Skeletal muscle tissue (tissue), 4 donors: ENCODE results near the gene ASPG. TPM values are rescaled to one million over a fixed set of nuclear protein-coding genes. Genes with fewer than 3 reads are reported as not detected.

Source experiments
- H3K27ac ChIP-seq: one replicate; pipeline ENCODE4 v1.7.0; 2013; ENCODE audit warnings: mild to moderate bottlenecking, low read depth, low read length, inconsistent platforms
- H3K27me3 ChIP-seq, 3 donors: one replicate each; pipeline ENCODE4 v1.7.0; 2013; ENCODE audit warnings: low read length in 3 of 3; ENCODE audit not compliant: control insufficient read depth in 3 of 3, insufficient read depth in 3 of 3
- H3K36me3 ChIP-seq, 3 donors: one replicate each; pipeline ENCODE4 v1.7.0; 2013; ENCODE audit warnings: low read length in 3 of 3; ENCODE audit not compliant: control insufficient read depth in 3 of 3, insufficient read depth in 3 of 3
- H3K4me1 ChIP-seq, 3 donors: one replicate each; pipeline ENCODE4 v1.7.0; 2013; ENCODE audit warnings: low read length in 3 of 3, mild to moderate bottlenecking in 3 of 3; ENCODE audit not compliant: control insufficient read depth in 3 of 3, insufficient read depth in 3 of 3
- H3K4me3 ChIP-seq, 3 donors: one replicate each; pipeline ENCODE4 v1.7.0; 2013; ENCODE audit warnings: low read length in 3 of 3
- H3K9ac ChIP-seq, 3 donors: one replicate each; pipeline ENCODE4 v1.7.0; 2013; ENCODE audit warnings: low read length in 3 of 3, mild to moderate bottlenecking in 3 of 3, moderate library complexity in 2 of 3, low read depth in 1 of 3
- H3K9me3 ChIP-seq, 3 donors: one replicate each; pipeline ENCODE4 v1.7.0; 2013; ENCODE audit warnings: low read length in 3 of 3; ENCODE audit not compliant: control insufficient read depth in 3 of 3
- total RNA-seq: library from RNA; depleted of rRNA; stranded (reverse); fragments of >200 nt; gene quantifications from one replicate; pipeline ENCODE4 v1.2.3, GENCODE V29; 2014
- donor health status: Osteomylitis.

The ASPG gene
- total RNA-seq, 1 donor from 2014 or later, result 0.52 TPM

- Histone ChIP-seq H3K4me3 (no peak overlapping the region), H3K9ac (no peak overlapping the region), H3K36me3 (no peaks in the 10 kb centered on the region), H3K27ac (no peak overlapping the region), H3K4me1 (no peaks in the 10 kb centered on the region), H3K27me3 (peaks cover 0 to 13% (median 8%) of the 10 kb centered on the region in 3 donors), H3K9me3 (no peaks in the 10 kb centered on the region)
These were observed 18.8 kb downstream of the ASPG start for GRCh38 chr14:104104076-104104901.

GRCh38 chr14:104105071-104105821 is 19.7 kb downstream of the ASPG start:
- H3K4me1 ChIP-seq, result no peaks in the 10 kb centered on the region
- H3K9me3 ChIP-seq, result no peaks in the 10 kb centered on the region
- no peaks in the 10 kb centered on the region for H3K36me3 ChIP-seq
- no peak overlapping the region for H3K4me3 ChIP-seq
- H3K27ac ChIP-seq, result no peak overlapping the region
- H3K9ac ChIP-seq, result no peak overlapping the region
- peaks cover 0 to 15% (median 10%) of the 10 kb centered on the region in 3 donors for H3K27me3 ChIP-seq

DNA sequence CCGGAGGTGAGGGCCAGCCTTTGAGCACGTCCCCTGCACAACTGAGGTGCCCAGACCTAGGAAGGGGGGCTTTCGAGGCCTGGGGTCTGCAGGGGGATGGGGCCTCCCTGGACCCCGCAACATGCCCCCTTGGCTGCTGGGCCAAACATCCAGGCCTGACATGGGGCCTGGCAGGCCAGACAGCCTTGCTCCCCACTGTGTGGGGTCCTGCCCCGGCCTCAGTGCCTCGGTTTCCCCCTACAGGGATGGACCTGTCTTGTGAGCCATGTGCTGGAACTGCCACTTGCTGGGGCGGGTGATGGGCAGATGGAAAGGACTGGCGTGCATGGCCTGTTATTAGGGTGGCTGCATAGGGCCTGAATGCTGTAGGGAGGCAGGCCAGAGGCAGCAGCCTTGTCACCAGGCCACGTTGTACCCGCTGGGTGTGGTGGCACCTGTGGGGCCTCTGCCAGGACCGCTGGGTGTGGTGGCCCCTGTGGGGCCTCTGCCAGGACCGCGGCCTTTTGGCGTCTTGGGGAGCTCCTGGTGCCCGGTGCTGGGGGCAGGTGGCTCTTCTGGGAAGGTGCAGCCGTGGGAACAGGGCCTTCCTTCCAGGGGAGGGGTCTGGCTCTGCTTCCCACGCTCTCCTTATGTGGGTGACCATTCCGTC is 20.4 kb downstream of the ASPG start:
- no peaks in the 10 kb centered on the region for H3K9me3 ChIP-seq

GRCh38 chr14:104106471-104106991 is 21.0 kb downstream of the ASPG start:
- Histone ChIP-seq H3K27ac (no peak overlapping the region), H3K27me3 (peaks cover 0 to 20% (median 19%) of the 10 kb centered on the region in 3 donors), H3K9me3 (no peaks in the 10 kb centered on the region), H3K9ac (no peak overlapping the region), H3K4me3 (no peak overlapping the region), H3K4me1 (no peaks in the 10 kb centered on the region), H3K36me3 (no peaks in the 10 kb centered on the region)

More for the DNA sequence above, 20.4 kb downstream of the ASPG start:
- H3K4me3 ChIP-seq, result no peak overlapping the region
- no peaks in the 10 kb centered on the region for H3K36me3 ChIP-seq
- no peak overlapping the region for H3K27ac ChIP-seq
- no peak overlapping the region for H3K9ac ChIP-seq
- peaks cover 0 to 20% (median 15%) of the 10 kb centered on the region in 3 donors for H3K27me3 ChIP-seq
- H3K4me1 ChIP-seq, result no peaks in the 10 kb centered on the region

GRCh38 chr14:104107101-104107581 is 21.6 kb downstream of the ASPG start:
- H3K27ac ChIP-seq, result no peak overlapping the region

DNA sequence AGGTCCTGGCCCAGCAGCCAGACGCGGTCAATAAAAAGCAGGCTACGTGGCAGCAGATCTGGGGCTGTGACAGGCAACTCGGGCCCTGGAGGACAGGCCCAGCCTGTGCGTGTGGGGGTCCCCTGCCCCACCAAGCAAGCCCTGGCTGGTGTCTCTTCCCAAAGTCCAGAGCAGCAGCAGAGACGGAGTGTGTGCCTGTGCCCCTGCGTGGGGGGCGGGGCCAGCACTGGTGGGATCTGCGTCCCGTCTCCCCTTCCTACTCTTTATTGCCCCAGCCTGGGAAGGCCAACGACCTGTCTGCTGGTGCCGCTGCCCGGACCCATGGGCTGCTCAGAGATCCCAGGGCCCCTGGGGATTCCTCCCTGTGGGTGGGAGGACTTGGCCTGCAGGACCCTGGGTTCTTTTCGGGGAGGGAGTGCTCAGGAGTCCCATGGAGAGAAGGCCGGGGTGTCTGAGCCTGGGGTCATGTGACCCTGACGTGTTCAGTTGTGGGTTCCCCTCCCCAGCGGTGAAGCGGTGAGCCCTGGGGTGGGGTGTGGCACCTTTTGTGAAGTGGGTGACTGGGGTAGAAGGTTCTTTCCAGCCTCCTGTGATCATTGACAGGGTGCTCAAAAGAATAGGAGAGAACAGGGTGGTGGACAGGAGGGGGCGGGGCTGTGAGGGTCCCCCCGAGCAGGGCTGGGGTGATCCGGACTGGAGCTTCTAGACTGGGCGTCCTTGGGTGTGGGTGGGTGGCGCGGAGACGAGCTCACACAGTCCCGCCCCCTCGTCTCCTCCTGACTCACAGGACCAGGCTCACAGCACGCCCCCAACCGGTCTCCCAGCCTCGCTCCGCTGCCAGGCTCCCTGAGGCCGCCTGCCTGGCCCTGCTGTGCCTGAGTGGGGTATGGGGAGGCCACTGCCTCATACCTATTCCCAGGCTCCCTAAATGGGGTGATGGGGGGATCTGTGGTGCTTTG is 22.4 kb downstream of the ASPG start:
- no peak overlapping the region for H3K27ac ChIP-seq
- no peaks in the 10 kb centered on the region for H3K9me3 ChIP-seq
- H3K9ac ChIP-seq, result no peak overlapping the region
- no peaks in the 10 kb centered on the region for H3K4me1 ChIP-seq
- no peaks in the 10 kb centered on the region for H3K36me3 ChIP-seq
- no peak overlapping the region for H3K4me3 ChIP-seq
- peaks cover 3 to 26% (median 25%) of the 10 kb centered on the region in 3 donors for H3K27me3 ChIP-seq

More at GRCh38 chr14:104107101-104107581, 21.6 kb downstream of the ASPG start:
- H3K9ac ChIP-seq, result no peak overlapping the region
- peaks cover 0 to 20% (median 19%) of the 10 kb centered on the region in 3 donors for H3K27me3 ChIP-seq
- no peaks in the 10 kb centered on the region for H3K4me1 ChIP-seq
- H3K36me3 ChIP-seq, result no peaks in the 10 kb centered on the region
- H3K4me3 ChIP-seq, result no peak overlapping the region
- no peaks in the 10 kb centered on the region for H3K9me3 ChIP-seq

DNA sequence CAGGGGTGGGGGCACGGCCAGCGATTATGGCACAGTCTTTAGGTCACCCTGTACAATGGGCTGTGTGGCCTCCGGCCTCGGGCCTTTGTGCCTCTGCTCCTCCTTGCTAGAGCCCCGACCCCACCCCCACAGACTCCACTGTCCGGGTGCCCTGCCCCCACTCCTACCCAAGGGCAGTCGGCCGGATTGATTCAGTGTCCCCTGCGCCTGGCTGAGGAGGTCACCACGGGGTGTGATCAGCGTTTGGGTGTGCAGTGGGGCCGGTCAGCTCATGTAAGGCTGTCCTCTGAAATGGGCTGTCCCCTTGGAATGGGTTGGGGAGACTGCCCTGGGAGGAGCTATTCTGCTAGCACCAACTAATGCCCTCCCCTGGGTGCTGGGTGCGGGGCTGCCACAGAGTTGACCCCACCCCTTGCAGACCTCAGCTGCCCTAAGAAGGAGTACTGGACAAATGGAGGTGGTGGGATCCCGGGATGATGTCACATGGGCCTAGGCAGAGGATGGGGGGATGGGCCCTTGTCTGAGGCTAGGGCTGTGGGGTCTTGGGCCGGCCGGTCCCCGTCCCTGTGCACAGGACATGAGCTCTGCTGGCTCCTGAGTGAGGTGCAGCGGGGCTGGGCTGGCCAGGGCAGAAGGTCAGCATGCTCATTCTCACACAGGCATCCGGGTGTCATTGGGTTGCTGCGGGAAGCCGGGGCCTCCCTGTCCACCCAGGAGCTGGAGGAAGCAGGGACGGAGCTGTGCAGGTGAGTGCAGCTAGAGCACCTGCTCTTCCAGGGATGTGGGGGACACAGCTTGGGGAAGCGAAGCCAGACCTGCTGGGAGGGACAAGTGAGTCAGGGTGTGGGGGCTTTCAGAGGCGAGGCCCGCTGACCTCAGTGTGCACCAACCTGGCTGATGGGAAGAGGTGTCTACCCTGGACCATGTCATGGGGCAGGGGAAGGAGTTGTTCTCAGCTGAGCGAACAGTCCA is 23.4 kb downstream of the ASPG start:
- Histone ChIP-seq H3K9me3 (no peaks in the 10 kb centered on the region), H3K9ac (no peak overlapping the region), H3K27me3 (peaks cover 5 to 33% (median 24%) of the 10 kb centered on the region in 3 donors), H3K4me3 (no peak overlapping the region), H3K27ac (no peak overlapping the region), H3K4me1 (no peaks in the 10 kb centered on the region), H3K36me3 (no peaks in the 10 kb centered on the region)

- no peak overlapping the region for H3K27ac ChIP-seq
- H3K4me1 ChIP-seq, result no peaks in the 10 kb centered on the region
- H3K36me3 ChIP-seq, result no peaks in the 10 kb centered on the region
- H3K9me3 ChIP-seq, result no peaks in the 10 kb centered on the region
- no peak overlapping the region for H3K9ac ChIP-seq
- H3K27me3 ChIP-seq, result peaks cover 5 to 42% (median 34%) of the 10 kb centered on the region in 3 donors
- no peak overlapping the region for H3K4me3 ChIP-seq
These were observed 24.3 kb downstream of the ASPG start for GRCh38 chr14:104109731-104110361.
